Pons (tissue), 1 donor: ENCODE results near the gene ATP6V0A1.

Experiments used
- DNase-seq: peaks from one replicate; pipeline ENCODE4 v3.0.0-alpha.2; 2016; ENCODE audit warnings: low spot score

ATP6V0A1 gene

GRCh38 chr17:42562388-42563142, 103.9 kb downstream of the ATP6V0A1 start:
- no peak for DNase-seq

GRCh38 chr17:42563143-42563509, 104.4 kb downstream of the ATP6V0A1 start:
- no peak for DNase-seq

GRCh38 chr17:42563543-42563942, 104.9 kb downstream of the ATP6V0A1 start:
- DNase-seq, result no peak

GRCh38 chr17:42563950-42564349, 105.3 kb downstream of the ATP6V0A1 start:
- DNase-seq, result no peak

- no peak for DNase-seq
Observed at GRCh38 chr17:42564815-42565522, 106.3 kb downstream of the ATP6V0A1 start.

- DNase-seq, result no peak
Observed at GRCh38 chr17:42565523-42566214, 107.0 kb downstream of the ATP6V0A1 start.

GRCh38 chr17:42566215-42566882, 107.7 kb downstream of the ATP6V0A1 start:
- DNase-seq, result no peak

- peak; percentile 88 for DNase-seq
Observed at GRCh38 chr17:42566883-42567573, 108.3 kb downstream of the ATP6V0A1 start, which contains the start of gene MLX. TSS of gene MLX (plus strand) at chr17:42567100. CDS start at chr17:42567125, 25 bp downstream.

GRCh38 chr17:42568341-42569111, 109.8 kb downstream of the ATP6V0A1 start:
- DNase-seq, result no peak

- no peak for DNase-seq
Observed at GRCh38 chr17:42571435-42572225, 113.0 kb downstream of the ATP6V0A1 start.
